SH-SY5Y (cell line): Measurements from ENCODE around the gene MAP1LC3B.

Experiments
- GATA2 ChIP-seq: IDR thresholded peaks from 2 replicates; pipeline ENCODE4 v1.6.1; 2011; ENCODE audit warnings: mild to moderate bottlenecking, low read depth, low read length
- GATA3 ChIP-seq: IDR thresholded peaks from 2 replicates; pipeline ENCODE4 v1.6.1; 2011; ENCODE audit warnings: low read depth, mild to moderate bottlenecking, low read length, moderate library complexity

The MAP1LC3B gene

DNA sequence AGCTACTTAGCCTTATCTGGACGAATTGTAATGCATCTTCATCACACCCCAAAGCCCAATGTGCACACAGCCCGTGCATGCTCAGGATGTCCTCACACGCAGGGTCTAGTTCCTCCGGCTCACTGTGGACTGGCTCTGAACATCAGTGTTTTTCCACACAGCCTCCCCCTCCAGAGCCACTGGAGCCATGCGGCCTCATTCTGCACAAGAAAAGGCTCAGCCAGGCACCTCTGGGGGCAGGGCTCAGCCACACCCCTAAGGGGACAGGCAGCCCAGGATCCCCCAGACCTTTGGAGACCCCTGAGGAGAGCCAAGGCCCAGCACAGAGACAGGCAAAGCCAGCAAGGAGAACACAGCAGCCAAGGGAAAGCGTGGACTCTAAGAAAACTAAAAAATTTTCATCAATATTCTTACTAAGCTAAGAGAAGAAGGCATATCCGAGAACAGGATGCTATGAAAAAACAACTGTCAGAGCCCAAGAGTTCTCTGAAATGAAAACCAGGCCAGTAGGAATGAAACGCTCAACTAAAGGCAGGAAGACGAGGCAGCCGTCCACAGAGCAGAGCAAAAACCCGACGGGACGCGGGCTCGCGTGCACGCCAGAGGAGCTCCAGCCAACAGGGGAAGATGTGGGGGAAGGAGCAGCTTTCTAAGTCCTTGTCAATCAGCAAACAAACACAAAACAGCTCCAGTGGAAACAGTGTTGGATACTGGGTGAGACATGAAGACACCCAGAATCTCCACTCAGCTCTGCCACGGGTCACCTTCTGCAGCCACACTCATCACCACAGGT lies 34.5 kb downstream of the MAP1LC3B start:
- TF ChIP-seq GATA2 (no peak), GATA3 (no peak)

DNA sequence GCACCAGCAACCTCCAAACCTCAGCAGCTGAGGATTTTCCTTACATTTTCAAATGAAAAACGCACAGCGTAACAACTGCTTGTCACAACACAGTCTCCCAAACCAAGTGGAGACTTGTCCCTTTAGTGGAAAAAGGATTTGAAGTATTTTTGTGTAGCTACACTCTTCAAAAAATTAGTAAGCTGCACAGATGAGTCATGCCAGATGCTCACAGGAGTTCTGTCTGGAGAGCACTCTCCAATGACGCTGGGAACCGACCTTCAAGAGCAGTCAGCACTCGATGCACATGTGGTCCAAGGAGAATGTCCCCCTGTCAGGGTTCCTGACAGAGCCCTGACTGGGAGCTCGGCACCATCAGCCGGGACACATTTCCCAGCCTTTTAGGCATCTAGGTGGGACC lies 39.8 kb downstream of the MAP1LC3B start:
- TF ChIP-seq GATA3 (no peak), GATA2 (no peak)

DNA sequence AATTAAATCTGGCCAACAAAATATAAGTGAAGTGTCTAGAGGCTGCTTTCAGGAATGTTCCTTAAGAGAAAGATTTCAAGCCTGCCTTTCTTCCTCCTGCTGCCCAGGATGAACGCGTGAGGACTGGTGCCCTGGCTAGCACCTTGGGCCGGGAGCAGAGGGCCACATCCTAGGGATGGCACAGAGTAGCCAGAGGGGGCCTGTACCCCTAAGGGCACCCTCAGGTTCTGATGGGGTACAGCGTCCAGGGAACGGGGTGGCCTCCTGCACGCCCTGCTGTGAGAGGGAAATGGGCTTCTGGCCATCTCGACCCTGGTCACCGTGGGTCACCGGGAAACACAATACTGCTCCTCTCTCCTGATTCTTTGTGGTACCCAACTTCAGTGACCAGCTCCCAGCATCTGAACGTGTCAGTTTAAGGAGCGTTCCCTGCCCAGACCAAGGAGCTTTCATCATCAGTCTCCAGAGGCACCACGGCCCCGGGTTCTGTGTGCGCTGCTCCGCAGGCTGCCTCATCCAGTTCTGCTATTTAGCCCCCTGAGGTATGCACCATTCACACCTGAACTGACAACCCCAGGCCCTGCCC lies 40.3 kb downstream of the MAP1LC3B start:
- TF ChIP-seq GATA2, result no peak
- TF ChIP-seq GATA3, result no peak

DNA sequence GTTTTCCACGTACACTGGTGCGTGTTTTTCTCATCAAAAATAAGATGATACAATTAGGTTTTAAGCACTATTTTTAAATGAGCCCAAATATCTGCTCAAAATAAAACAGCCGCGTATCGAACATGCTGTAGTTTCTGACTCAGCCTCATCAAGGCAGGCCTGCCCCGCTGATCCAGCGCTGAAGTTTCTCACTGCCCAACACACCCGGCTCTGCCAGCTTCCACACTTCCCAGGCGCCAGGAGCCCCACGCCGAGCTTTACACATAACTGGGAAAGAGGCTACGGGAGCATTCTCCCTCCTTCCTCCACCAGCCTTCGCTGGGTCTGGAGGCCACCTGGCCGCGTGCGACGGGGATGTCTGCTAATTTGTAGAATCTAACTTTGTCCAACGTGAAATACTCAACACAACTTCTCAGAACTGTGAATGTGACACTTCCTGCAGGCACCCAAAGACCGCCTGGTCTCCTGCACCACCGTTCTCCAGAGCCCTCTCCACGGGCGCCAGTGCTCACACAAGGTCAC lies 42.1 kb downstream of the MAP1LC3B start:
- TF ChIP-seq GATA2, result no peak

DNA sequence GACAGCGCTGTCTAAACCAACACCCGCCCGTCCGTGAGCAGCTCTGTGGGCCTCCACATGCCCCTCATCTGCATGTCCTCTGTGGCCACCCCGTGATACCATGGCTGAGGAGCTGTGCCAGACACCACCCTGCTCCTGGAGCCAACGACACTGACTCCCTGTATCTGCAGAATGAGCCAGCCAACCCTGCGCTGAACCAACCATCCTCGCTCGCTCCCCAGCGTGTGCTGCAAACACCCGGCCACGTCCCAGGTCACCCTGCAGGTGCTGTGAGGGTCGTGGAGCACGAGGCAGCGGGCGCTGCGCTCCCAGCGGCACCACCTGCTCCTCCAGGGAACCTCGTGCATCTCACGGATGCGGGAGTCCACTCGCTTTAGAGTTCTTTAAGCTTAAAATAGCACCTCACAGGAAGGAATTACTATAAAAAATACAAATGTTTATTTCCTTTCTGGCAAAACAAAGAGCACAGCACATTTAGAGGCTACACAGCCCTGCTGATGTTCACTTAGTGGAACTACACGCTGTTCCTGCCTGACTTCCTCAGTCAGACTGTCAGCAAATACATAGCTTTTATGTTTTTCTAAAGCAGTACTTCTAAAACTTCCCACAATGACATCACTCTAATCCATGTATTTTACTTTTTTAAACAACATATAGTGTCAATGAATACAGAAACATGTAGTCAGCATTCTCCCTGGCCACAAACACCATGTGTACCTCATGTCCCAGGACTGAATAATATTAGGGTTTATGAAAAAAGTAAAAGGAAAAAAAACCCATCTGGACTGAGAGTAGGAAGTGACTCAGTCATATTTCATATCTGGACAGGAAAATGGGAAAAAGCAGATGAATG lies 43.5 kb downstream of the MAP1LC3B start:
- TF ChIP-seq GATA2 (no peak), GATA3 (no peak)

DNA sequence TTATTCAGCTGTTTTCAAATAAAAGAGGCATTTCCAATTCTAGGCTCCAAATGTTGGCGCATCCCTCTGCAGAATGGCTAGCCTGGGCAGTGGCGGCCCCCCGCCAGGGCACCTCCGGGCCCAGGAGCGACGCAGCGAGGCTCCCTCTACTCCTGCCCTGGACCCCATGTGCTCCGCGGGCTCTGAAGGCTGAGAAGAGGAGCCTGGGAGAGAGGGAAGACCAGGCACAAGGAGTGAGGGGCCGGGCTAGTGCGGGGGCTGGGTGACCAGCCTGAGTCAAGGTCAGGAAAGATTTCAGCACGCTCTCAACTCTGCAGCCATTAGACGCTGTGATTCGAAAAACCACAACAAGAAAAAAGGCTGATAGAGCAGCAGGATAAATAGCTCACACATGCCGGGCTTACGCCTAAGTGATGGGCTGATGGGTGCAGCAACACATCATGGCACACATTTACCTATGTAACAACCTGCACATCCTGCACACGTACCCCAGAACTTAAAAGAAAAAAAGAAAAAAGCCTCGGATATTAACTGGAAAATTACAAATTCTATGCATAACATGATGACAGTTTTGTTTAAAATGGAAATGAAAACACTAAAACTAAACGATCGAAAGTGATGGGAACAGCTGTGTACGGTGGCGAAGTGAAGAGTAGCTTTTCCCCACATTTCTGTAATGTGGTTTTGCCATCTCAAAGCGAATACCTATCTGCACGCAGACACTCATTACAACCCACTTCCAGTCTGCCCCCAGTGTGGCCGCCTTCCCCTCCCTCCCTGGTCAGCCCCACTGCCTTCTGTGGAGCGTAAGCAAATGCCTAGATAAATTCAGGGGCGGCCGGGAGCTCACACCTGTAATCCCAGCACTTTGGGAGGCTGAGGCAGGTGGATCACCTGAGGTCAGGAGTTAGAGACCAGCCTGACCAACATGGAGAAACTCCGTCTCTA lies 44.4 kb downstream of the MAP1LC3B start:
- TF ChIP-seq GATA3, result no peak
- TF ChIP-seq GATA2, result no peak

DNA sequence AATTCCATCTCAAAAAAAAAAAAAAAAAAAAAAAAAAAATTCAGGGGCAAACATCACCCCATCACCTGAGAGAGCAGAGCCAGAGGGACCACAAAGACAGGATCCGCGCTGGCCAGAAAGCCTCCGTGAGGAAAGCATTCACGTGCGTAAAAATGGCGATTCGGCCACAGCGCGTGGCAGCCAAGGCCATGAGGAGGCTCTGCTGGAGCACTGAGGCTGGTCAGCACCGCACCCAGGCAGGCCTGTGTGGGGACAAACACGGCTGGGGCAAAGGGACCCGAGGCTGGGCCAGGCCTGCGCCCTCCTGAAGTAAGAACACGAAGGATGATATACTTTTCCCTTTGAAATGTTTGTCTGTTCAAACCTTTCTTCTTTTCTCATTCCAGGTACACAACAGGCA lies 45.2 kb downstream of the MAP1LC3B start:
- TF ChIP-seq GATA3 (no peak), GATA2 (no peak)

DNA sequence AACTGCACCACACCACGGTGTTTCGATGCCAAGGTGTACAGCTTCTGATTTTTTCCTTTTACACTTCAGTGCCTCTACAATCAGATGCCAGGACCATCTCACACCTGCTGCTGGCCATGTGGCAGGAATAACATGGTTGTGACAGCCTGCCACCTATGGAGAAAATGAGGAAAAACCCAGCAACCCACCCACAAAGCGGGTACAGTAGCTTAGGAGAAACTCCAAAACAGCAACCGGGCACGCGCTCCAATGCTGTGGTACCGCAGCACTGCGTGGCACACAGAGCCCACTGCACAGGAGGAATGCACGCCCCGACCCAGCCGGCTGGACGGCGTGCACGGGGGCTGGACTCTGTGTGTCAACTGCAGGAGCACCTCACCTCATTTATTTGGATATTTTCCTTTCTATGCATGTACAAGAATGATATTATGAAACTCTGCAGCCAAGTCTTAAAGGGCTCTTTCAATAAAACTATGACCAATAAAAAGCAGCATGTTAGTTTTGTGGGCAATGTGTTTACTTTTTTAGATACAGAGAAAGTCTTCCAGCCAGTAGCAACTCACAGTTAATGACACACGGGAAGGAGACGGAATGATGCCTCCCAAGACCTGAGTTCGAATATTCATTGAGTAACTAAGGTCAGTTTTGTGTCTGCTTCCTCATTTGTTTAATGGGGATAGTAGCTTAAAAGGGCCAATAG lies 45.9 kb downstream of the MAP1LC3B start:
- TF ChIP-seq GATA3, result no peak
- no peak for TF ChIP-seq GATA2

DNA sequence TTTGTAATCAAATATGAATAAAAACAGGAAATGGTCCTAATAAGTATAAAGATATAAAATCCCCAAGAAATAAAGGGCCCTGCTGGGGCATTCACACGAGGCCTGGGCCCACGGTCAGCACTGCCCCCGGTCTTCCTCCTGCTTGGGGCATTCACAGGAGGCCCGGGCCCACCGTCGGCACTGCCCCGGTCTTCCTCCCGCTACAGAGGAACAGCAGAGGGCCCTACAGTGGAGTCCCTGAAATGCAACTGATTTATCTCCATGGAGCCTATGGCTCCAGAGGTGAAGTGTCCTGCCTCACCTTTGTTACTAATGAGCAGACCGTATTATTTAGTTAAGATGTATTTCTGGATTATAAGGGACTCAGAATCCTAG lies 46.5 kb downstream of the MAP1LC3B start:
- TF ChIP-seq GATA2 (no peak), GATA3 (no peak)

DNA sequence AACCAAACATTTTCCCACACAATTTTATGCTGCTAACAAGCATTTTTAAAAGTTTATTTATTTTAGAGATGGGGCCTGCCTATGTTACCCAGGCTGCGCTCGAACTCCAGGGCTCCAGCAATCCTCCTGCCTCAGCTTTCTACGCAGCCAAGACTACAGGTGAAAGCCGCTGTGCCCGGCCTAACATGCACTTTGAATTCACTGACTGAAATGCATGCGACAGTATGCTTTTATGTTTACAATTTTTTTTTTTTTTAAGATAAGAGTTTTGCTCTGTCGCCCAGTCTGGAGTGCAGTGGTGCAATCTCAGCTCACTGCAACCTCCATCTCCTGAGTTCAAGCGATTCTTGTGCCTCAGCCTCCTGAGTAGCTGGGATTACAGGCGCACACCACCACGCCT lies 47.8 kb downstream of the MAP1LC3B start:
- no peak for TF ChIP-seq GATA2
- TF ChIP-seq GATA3, result no peak

DNA sequence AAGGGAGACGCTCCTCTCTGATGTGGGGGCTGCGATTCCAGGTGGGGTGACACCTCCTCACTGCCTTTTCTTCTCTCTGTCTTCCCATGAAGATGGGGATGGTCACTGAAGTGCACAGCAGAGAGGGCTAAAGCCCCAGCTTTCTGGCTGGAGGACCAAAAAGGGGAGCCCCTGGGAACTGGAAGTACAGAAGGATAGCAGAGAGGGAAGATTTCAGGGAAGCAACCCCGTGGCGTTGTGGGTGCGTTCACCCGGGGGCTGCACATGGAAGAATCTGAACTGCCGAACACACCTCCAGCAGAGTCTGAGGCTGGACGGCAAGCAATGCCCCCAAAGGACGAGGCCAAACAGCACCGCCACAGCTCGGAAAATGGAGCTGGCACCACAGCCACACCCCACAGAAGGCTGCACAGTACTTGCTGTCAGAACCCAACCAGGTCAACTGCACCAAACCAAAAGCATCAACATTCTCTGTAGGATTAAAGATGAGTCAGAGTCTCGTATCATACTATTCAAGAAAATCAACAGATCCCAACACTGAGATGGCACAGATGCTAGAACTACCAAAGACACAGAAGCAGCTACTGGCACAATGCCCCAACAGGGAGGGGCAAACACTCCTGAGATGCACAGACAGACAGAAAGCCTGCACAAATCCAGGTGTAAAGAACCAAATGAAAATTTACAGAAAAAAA lies 49.9 kb downstream of the MAP1LC3B start:
- no peak for TF ChIP-seq GATA3
- no peak for TF ChIP-seq GATA2

DNA sequence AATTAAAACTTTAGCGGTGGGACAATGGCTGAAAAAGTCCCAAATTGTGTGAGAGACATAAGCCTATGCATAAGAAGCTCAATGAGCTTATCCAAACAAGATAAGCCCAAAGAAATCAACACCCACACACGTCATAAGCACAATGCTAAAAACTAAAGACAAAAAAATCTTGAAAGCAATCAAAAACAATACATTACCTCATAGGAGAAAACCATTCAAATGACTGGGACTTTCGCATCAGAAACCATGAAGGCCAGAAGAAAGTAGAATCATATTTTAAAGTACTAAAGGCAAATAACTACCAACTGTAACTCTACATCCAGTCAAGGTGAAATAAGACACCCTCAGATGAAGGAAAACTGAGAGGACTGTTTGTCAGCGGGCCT lies 50.4 kb downstream of the MAP1LC3B start:
- TF ChIP-seq GATA3, result no peak
- TF ChIP-seq GATA2, result no peak

DNA sequence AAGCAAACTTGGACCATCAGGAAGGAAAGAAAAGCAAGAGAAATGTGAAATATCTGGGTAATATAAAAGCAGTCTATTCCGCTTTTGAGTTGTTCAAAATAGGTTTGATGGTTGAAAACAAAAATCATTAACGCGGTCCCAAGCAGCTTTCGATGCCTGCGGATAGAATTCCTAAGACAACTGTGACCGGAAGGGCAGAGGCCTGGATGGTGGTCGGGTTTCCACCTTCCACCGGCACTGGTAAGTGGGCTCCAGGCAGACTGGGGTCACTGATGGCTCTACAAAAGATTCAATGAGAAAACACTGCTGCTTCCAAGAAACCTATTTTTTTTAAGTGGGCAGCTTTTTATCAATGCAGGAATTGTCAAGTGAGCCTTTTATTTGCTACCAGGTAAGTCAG lies 50.9 kb downstream of the MAP1LC3B start:
- TF ChIP-seq GATA3 (no peak), GATA2 (no peak)
